Suppressor macrophage treated with lipopolysaccharide for 1 hour (primary cell): ENCODE results near the gene TUBB4A.

Experiments
- DNase-seq, 3 donors: peaks; one replicate each; pipeline ENCODE4 v3.0.0-alpha.2; 2020 to 2022

TUBB4A gene

DNA sequence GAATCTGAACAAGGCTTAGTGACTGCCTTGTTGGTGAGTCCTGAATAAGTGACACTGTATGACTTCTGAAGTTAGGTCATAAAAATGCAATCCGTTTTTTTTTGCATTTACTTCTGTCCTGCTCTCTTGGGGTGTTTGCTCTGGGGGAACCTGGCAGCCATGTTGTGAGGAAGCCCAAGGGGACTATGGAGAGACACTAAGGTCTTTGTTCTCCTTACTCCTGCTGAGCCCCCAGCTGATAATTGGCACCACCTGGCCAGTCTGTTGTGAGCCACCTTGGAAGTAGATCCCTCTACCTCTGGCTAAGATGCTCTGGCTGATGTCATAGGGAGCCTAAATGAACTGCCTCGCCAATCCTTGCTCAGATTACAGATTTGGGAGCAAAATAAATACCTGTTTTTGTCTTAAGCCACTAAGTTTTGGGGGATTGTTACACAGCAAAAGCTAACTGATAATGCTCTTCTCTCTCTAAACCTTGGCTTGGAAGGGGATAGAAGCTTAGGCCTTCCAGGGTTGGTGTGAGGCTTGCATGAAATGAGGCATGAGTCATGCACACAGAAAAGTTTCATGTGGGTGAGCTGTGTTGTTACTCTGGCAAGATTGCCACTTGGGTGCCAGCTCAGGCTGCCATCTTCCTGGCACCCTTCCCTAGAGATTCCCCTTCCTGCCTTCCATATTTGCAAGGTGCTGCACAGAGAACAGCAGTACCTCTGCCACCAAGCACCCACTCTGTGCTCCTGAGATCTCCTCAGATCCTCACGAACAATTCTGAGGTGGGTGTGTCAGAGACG, 10.1 kb downstream of the TUBB4A start:
- no peak for DNase-seq

- no peak for DNase-seq
Measured at GRCh38 chr19:6490134-6490533, 12.0 kb downstream of the TUBB4A start.

GRCh38 chr19:6489278-6490061, 12.6 kb downstream of the TUBB4A start:
- DNase-seq: peak in 1 of 3 donors; percentile 12

DNA sequence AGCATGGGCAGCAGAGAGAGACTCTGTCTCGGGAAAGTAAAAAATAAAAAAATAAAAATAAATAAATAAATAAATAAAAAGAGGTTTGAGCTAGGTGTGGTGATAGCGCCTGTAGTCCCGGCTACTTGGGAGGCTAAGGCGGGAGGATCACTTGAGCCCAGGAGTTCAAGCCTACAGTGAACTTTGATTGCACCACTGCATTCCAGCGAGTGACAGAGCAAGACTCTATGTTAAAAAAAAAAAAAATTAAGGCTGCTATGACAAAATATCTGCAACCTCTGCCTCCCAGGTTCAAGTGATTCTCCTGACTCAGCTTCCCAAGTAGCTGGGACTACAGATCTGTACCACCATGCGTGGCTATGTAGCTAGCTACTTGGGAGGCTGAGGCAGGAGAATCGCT, 17.3 kb downstream of the TUBB4A start:
- DNase-seq: no peak

DNA sequence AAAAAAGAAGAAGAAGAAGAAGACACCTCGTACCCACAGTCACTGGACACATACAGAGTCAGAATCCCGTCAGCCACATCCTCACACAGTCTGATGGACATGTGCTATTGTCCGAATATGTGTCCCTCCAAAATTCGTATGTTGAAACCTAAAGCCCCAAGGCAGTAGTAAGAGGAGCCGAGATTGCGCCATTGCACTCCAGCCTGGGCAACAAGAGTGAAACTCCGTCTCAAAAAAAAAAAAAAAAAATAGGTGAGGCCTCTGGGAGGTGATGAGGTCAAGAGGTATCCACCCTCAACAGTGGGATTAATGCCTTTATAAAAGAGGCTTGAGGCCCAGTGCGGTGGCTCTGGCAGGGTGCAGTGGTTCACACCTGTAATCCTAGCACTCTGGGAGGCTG, 17.9 kb downstream of the TUBB4A start:
- no peak for DNase-seq

GRCh38 chr19:6483235-6483634, 18.9 kb downstream of the TUBB4A start:
- DNase-seq: no peak

GRCh38 chr19:6482343-6482686, 19.8 kb downstream of the TUBB4A start:
- DNase-seq: no peak

GRCh38 chr19:6481541-6482342, 20.4 kb downstream of the TUBB4A start, which contains the start of gene DENND1C:
TSS of gene DENND1C (minus strand) at chr19:6481787. CDS start at chr19:6481695, 92 bp downstream.
- peak; percentile 51 to 68 (median 58) for DNase-seq

DNA sequence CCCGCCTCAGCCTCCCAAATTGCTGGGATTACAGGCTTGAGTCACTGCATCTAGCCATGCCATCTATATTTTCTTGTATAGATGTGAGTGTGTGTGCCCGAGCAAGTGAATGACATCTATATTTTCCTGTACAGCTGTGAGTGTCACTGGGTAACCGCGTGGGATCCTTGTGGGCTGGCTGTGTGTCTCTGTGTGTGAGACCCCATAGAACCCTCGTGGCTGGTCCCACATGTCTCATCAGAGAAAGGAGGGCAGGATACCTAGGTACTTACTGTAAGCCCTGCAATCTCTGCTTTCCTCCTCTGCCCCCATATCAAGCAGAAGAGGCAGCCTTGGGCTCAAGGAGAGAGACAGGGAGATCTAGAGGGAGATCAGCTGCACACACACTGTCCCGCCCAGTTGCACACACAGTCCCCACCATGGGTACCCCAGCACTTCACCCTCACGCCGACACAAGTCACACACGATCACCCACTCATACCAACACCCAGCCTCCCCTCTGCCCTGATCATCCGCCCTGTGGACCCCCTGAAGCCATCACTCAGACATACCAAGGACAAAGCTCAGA, 21.2 kb downstream of the TUBB4A start:
- DNase-seq: no peak

DNA sequence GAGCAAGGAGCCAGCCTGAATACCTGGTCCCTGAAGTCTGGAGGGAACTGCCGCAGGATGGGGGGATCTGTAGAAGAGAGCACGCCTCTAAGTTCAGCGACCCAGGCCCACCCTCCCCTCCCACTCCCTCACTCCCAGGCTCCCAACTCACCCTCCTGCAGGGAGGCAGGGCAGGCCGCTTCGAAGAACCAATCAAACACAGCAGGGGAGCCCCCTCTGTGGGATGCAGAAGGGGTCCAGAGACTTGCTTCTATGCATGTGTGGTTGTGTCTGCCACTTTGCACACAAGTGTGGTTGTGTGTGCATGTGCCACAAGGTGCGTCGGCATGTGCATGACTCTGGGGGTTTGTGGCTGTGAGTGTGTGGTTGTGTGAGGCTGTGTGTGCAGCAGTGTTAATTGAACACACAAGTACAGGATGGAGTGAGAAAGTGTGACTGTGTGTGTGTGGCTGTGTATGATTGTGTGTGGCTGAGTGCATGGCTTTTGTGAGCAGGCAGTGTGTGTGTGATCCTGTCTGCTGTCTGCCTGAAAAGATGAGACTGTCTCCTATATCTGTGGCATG, 22.2 kb downstream of the TUBB4A start:
- DNase-seq: no peak

DNA sequence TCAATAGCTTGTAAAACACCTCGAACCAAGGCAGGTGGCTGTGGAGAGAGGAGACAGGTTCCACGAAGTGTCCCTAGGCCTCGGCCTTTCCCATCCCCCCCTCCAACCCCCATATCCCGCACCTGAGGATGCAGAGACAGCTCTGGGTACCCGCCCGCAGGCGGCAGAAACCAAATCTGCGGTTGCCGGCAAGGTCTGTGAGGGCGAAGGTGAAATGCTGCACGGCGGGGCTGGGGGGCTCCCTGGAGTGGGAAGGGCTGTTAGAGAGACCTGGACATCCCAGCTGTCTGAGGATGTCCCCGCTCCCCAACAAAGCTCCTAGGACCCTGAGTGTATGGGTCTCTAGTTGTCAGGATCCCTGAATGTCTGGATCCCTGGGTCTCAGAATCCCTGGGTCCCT, 23.3 kb downstream of the TUBB4A start:
- no peak for DNase-seq

GRCh38 chr19:6476896-6477431, 25.1 kb downstream of the TUBB4A start:
- DNase-seq: no peak

DNA sequence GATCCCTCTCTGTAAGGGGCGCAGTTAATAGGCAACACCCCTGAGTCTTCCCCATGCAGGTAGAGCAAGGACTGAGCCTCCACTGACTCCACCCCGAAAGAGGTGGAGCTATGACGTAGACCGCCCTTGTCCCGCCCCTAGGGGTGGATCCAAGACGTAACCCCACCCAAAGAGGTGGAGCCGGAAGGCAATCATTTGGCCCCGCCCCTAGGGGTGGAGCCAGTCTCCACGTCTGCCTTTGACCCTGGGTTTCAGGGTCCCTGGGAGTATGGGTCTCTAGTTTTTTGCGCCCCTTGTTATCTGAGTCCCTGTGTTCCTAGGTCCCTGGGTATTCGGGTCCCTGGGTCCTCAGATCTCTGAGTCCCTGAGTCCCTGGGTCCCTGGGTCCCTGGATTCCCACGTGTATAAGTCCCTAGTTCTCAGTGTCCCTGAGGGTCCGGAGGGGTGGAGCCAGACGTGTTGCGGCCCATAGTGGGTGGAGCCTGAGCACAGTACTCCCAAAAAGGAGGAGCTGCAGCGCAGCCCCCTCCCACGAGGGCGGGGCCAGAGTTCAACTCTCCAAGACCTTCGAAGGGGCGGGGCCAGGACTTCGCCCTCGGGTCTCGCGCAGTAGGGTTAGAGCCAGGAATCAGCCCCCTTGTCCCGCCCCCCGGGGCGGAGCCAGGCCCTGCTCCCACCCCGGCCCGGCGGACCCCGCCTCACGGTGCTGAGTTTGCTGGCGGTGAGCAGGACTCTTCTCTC, 25.8 kb downstream of the TUBB4A start:
- DNase-seq: peak; percentile 62 to 80 (median 63)

- no peak for DNase-seq
Measured at GRCh38 chr19:6475321-6476108, 26.6 kb downstream of the TUBB4A start.

DNA sequence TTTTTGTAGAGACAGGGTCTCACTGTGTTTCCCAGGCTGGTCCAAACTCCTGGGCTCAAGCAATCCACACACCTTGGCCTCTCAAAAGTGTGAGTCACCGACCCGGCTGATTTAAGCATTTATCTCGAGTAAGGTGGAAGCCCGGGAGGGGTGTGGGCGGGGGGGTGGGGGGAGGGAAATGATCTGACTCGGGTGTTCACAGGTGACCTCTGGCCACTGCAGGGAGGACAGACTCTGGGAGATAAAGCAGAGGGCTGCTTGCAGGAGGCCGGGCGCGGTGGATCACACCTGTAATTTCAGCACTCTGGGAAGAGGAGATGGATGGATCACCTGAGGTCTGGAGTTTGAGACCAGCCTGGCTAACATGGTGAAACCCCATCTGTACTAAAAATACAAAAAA, 28.5 kb downstream of the TUBB4A start:
- DNase-seq: no peak

DNA sequence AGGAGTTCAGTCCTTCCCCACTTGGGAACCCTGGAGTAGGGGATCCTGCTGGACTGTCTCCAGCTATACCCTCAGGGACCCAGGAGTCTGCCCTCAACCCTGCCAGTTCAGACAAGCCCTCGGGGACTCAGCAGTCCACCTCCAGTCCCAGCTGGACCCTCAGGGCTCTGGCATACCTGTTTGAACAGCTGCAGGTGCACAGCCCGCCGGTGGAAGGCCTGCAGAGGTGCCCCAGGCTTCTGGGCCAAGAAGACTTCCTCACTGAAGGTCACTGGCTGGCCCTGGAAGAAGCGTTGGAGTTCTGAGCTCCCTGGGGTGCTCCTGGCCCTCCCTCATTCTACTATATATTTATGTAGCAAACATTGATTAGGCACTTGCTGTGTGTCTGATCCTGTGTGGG, 29.4 kb downstream of the TUBB4A start:
- no peak for DNase-seq

DNA sequence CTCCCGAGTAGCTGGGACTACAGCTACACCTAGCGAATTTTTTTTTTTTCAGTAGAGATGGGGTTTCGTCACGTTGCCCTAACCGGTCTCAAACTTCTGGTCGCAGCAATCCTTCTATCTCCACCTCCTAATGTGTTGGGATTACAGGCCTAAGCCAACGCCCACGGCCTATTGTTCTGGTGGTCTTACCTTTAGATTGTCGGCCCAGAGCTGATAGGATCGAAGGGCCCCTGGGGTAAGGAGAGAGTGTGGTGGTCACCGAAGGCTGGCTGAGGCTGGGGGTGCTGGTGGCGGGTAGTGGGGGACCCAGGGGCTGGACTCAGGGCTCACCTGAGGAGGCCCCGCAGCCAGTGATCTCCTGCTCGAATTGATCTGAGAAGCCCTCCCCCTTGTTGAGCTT, 31.0 kb downstream of the TUBB4A start:
- DNase-seq: no peak

- no peak for DNase-seq
Measured at GRCh38 chr19:6470173-6470572, 31.9 kb downstream of the TUBB4A start.

GRCh38 chr19:6467384-6467783, 34.7 kb downstream of the TUBB4A start:
- DNase-seq: no peak

DNA sequence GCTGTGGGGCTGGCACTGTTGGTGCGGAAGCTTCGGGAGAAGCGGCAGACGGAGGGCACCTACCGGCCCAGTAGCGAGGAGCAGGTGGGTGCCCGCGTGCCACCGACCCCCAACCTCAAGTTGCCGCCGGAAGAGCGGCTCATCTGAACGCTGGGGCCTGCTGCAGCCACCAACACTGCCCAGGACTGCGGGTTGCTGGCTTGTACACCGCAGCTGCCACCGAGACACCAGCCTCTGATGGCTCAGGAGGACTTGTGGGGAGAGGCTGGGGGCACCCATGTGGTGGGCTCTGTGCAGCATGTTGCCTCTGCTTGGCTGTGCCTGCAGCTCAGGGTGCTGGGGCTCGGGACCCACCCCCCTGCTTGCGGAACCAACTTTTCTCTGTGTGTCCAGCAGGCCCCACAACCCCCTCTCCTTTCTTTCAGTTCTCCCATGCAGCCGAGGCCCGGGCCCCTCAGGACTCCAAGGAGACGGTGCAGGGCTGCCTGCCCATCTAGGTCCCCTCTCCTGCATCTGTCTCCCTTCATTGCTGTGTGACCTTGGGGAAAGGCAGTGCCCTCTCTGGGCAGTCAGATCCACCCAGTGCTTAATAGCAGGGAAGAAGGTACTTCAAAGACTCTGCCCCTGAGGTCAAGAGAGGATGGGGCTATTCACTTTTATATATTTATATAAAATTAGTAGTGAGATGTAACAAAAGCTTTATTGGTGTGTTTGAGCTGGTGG, 35.4 kb downstream of the TUBB4A start:
- DNase-seq: no peak
